ENCODE results near the gene ARHGAP24.

ARHGAP24 gene

DNA sequence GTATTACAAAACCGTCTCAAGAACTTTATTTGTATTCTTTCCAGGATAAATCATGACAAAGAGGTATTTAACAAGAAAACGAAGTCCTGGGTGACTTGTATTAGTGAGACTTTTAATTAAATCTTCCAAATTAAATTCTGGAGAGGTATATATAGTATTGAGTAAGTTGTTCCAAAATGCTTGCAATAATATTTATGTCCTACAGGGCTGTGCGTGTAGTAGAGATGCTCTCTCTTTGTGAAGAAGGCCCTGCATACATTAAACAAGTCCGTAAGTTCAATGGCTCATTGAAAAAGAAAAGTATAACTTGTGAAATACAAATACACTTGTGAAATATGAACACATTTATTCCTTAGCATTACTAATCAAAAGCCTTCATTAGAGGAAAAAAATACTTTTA, 211.4 kb downstream of the ARHGAP24 start:
- H3K27ac ChIP-seq (ENCODE audit: poor library complexity, severe bottlenecking): no peak overlapping the region
- H3K9me3 ChIP-seq (ENCODE audit: severe bottlenecking): no peaks in the 10 kb centered on the region
- DNase-seq (ENCODE audit: low spot score): no peak
- H3K4me1 ChIP-seq (ENCODE audit: insufficient read depth, poor library complexity, severe bottlenecking): no peaks in the 10 kb centered on the region
- TF ChIP-seq, protein P1, sequence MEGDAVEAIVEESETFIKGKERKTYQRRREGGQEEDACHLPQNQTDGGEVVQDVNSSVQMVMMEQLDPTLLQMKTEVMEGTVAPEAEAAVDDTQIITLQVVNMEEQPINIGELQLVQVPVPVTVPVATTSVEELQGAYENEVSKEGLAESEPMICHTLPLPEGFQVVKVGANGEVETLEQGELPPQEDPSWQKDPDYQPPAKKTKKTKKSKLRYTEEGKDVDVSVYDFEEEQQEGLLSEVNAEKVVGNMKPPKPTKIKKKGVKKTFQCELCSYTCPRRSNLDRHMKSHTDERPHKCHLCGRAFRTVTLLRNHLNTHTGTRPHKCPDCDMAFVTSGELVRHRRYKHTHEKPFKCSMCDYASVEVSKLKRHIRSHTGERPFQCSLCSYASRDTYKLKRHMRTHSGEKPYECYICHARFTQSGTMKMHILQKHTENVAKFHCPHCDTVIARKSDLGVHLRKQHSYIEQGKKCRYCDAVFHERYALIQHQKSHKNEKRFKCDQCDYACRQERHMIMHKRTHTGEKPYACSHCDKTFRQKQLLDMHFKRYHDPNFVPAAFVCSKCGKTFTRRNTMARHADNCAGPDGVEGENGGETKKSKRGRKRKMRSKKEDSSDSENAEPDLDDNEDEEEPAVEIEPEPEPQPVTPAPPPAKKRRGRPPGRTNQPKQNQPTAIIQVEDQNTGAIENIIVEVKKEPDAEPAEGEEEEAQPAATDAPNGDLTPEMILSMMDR (IDR thresholded peaks at IDR 0.05; ENCODE audit: poor library complexity, severe bottlenecking): no peak
- H3K4me3 ChIP-seq (ENCODE audit: severe bottlenecking): no peak overlapping the region
- H3K36me3 ChIP-seq (ENCODE audit: low read depth): no peaks in the 10 kb centered on the region
- H3K27me3 ChIP-seq (ENCODE audit: insufficient read depth, poor library complexity, severe bottlenecking): no peaks in the 10 kb centered on the region
- no peak for ATAC-seq (ENCODE audit: low read depth)

DNA sequence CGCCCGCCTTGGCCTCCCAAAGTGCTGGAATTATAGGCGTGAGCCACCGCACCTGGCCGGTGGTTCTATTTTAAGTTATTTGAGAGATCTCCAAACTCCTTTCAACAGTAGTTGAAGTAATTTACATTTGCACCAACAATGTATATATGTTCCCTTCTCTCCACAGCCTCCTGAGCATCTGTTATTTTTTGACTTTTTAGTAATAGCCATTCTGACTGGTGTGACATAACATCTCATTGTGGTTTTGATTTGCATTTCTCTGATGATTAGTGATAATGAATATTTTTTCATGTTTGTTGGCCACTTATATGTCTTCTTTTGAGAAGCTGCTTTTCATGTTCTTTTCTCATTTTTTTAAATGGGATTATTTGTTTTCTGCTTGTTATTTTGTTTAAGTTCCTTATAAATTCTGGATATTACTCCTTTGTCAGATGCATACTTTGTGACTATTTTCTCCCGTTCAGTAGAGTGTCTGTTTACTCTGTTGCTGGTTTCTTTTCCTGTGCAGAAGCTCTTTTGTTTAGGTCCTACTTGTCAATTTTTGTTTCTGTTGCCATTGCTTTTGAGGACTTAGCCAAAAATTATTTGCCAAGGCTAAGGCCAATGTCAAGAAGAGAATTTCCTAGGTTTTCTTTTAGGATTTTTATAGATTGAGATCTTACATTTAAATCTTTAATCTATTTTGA, 213.2 kb downstream of the ARHGAP24 start:
- Histone ChIP-seq H3K27ac (ENCODE audit: poor library complexity, severe bottlenecking) (no peak overlapping the region), H3K27me3 (ENCODE audit: insufficient read depth, poor library complexity, severe bottlenecking) (no peaks in the 10 kb centered on the region), H3K9me3 (ENCODE audit: severe bottlenecking) (no peaks in the 10 kb centered on the region), H3K4me1 (ENCODE audit: insufficient read depth, poor library complexity, severe bottlenecking) (no peaks in the 10 kb centered on the region), H3K36me3 (ENCODE audit: low read depth) (no peaks in the 10 kb centered on the region), H3K4me3 (ENCODE audit: severe bottlenecking) (no peak overlapping the region)
- TF ChIP-seq, protein P1 (IDR thresholded peaks at IDR 0.05; ENCODE audit: poor library complexity, severe bottlenecking): no peak
- ATAC-seq (ENCODE audit: low read depth): no peak
- no peak for DNase-seq (ENCODE audit: low spot score)

DNA sequence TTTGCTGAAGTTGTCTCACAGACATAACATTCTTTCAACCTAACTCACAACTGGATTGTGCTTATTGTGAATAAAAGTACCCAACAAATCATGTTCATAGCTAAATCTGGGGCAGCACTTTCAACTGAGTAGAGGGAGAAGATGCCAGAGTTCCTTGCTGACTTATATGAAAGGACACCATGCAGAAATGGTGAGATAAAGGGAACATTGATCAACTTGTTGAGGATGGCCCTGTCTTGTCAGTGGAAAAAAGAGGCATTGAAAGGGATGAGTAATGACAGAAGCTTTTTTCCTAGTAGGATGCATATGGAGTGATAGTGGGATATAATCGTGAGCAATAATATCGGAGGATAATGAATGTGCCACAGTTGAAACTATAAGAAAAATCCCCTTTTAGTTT, 221.7 kb downstream of the ARHGAP24 start:
- H3K4me1 ChIP-seq (ENCODE audit: insufficient read depth, poor library complexity, severe bottlenecking): no peaks in the 10 kb centered on the region
- no peak overlapping the region for H3K4me3 ChIP-seq (ENCODE audit: severe bottlenecking)
- ATAC-seq (ENCODE audit: low read depth): no peak
- H3K9me3 ChIP-seq (ENCODE audit: severe bottlenecking): no peaks in the 10 kb centered on the region
- no peak overlapping the region for H3K27ac ChIP-seq (ENCODE audit: poor library complexity, severe bottlenecking)
- H3K27me3 ChIP-seq (ENCODE audit: insufficient read depth, poor library complexity, severe bottlenecking): no peaks in the 10 kb centered on the region
- TF ChIP-seq, protein P1 (IDR thresholded peaks at IDR 0.05; ENCODE audit: poor library complexity, severe bottlenecking): no peak
- no peak for DNase-seq (ENCODE audit: low spot score)
- H3K36me3 ChIP-seq (ENCODE audit: low read depth): no peaks in the 10 kb centered on the region

DNA sequence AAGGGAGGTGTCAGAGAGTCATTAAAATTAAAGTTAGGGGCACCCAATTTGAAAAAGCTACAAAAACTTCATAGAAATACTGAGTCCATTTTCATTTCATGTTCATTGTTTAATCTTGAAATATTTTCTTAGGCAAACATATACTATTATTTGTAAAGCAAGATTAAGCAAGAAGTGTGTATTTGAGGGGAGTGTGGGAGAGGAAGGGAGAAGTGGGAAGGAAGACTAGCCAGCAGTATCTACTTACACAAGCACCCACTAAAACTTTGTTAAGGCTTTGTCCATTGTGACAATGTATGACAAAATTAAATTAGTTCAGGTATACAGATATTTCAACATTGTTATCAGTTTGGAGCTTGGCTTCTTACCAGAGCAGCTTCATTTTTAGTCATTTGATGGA, 222.9 kb downstream of the ARHGAP24 start:
- Histone ChIP-seq H3K9me3 (ENCODE audit: severe bottlenecking) (no peaks in the 10 kb centered on the region), H3K27me3 (ENCODE audit: insufficient read depth, poor library complexity, severe bottlenecking) (no peaks in the 10 kb centered on the region), H3K4me3 (ENCODE audit: severe bottlenecking) (no peak overlapping the region), H3K27ac (ENCODE audit: poor library complexity, severe bottlenecking) (no peak overlapping the region), H3K36me3 (ENCODE audit: low read depth) (no peaks in the 10 kb centered on the region), H3K4me1 (ENCODE audit: insufficient read depth, poor library complexity, severe bottlenecking) (no peaks in the 10 kb centered on the region)
- DNase-seq (ENCODE audit: low spot score) (no peak), ATAC-seq (ENCODE audit: low read depth) (no peak)
- TF ChIP-seq, protein P1 (IDR thresholded peaks at IDR 0.05; ENCODE audit: poor library complexity, severe bottlenecking): no peak

DNA sequence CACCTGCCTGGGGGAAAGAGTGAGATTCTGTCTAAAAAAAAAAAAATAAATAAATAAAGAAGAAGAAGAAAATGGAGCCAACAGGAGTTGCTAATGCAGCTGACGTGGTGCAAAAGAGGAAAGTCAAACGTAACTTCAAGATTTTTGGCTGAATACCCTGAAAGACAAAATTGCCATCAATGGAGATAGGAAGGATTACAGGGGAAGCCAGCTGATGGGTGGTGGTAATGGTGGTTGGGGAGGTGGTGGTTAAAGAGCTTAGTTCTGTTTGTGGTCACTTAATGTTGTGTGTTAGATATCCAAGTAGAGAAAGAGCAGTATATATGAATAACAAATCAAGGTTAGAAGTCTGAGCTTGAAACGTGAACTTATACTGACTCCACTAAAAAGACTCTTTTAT, 225.4 kb downstream of the ARHGAP24 start:
- Histone ChIP-seq H3K36me3 (ENCODE audit: low read depth) (no peaks in the 10 kb centered on the region), H3K9me3 (ENCODE audit: severe bottlenecking) (no peaks in the 10 kb centered on the region), H3K27ac (ENCODE audit: poor library complexity, severe bottlenecking) (no peak overlapping the region), H3K27me3 (ENCODE audit: insufficient read depth, poor library complexity, severe bottlenecking) (no peaks in the 10 kb centered on the region), H3K4me3 (ENCODE audit: severe bottlenecking) (no peak overlapping the region), H3K4me1 (ENCODE audit: insufficient read depth, poor library complexity, severe bottlenecking) (no peaks in the 10 kb centered on the region)
- TF ChIP-seq, protein P1 (IDR thresholded peaks at IDR 0.05; ENCODE audit: poor library complexity, severe bottlenecking): no peak
- DNase-seq (ENCODE audit: low spot score) (no peak), ATAC-seq (ENCODE audit: low read depth) (no peak)
